SK-N-SH treated with all-trans-retinoic acid at 6 μM for 48 hours (cell line): Measurements from ENCODE around the gene FAM151A.

Experiments used
- ATAC-seq: fragments of 200-7000 bp; cut with Tn5 transposase; 3 replicates; pipeline ENCODE4 v1.9.1; 2020; ENCODE audit warnings: mild to moderate bottlenecking, moderate library complexity
- ARNTL ChIP-seq: fragments of 450-650 bp; formaldehyde crosslinking; IDR thresholded peaks from 2 replicates; pipeline ENCODE4 v1.5.0; 2020; ENCODE audit warnings: low read depth, mild to moderate bottlenecking, moderate library complexity, borderline replicate concordance
- BACH2 ChIP-seq: fragments of 250-450 bp; sonication (Bioruptor Pico); IDR thresholded peaks from 2 replicates; pipeline ENCODE4 v1.9.0; 2021; ENCODE audit warnings: mild to moderate bottlenecking, borderline replicate concordance
- CREB5 ChIP-seq: fragments of 250-450 bp; sonication (Bioruptor Pico); IDR thresholded peaks from 2 replicates; pipeline ENCODE4 v1.5.1; 2020; ENCODE audit warnings: low read depth, mild to moderate bottlenecking, moderate library complexity
- CSDC2 ChIP-seq: fragments of 250-450 bp; sonication (Bioruptor Pico); IDR thresholded peaks from 2 replicates; pipeline ENCODE4 v1.5.0; 2020; ENCODE audit warnings: mild to moderate bottlenecking, moderate library complexity
- CSRNP3 ChIP-seq: fragments of 250-450 bp; sonication (Bioruptor Pico); IDR thresholded peaks from 2 replicates; pipeline ENCODE4 v1.5.1; 2021; ENCODE audit warnings: mild to moderate bottlenecking, moderate library complexity
- ESRRG ChIP-seq: fragments of 250-450 bp; sonication (Bioruptor Pico); IDR thresholded peaks from 2 replicates; pipeline ENCODE4 v1.6.1; 2021; ENCODE audit warnings: mild to moderate bottlenecking
- GLIS3 ChIP-seq: fragments of 250-450 bp; sonication (Bioruptor Pico); IDR thresholded peaks from 2 replicates; pipeline ENCODE4 v1.5.0; 2020; ENCODE audit warnings: mild to moderate bottlenecking, moderate library complexity
- ISL1 ChIP-seq: fragments of 250-450 bp; sonication (Bioruptor Pico); IDR thresholded peaks from 2 replicates; pipeline ENCODE4 v2.1.2; 2022; ENCODE audit warnings: mild to moderate bottlenecking, moderate library complexity
- OSR1 ChIP-seq: fragments of 250-450 bp; sonication (Bioruptor Pico); IDR thresholded peaks from 2 replicates; pipeline ENCODE4 v1.8.0; 2022; ENCODE audit warnings: moderate library complexity, mild to moderate bottlenecking, inconsistent platforms
- PATZ1 ChIP-seq: fragments of 250-450 bp; sonication (Bioruptor Pico); IDR thresholded peaks from 2 replicates; pipeline ENCODE4 v1.8.0; 2020; ENCODE audit warnings: mild to moderate bottlenecking, moderate library complexity, borderline replicate concordance
- POU6F1 ChIP-seq: fragments of 250-450 bp; sonication (Bioruptor Pico); IDR thresholded peaks from 2 replicates; pipeline ENCODE4 v1.8.0; 2021; ENCODE audit warnings: low read depth, mild to moderate bottlenecking, moderate library complexity, borderline replicate concordance
- PPARA ChIP-seq: fragments of 250-450 bp; sonication (Bioruptor Pico); IDR thresholded peaks from 2 replicates; pipeline ENCODE4 v1.5.0; 2020; ENCODE audit warnings: mild to moderate bottlenecking, borderline replicate concordance
- RARB ChIP-seq: fragments of 250-450 bp; sonication (Bioruptor Pico); IDR thresholded peaks from 2 replicates; pipeline ENCODE4 v1.8.0; 2021; ENCODE audit warnings: mild to moderate bottlenecking, moderate library complexity
- SNAI2 ChIP-seq: fragments of 250-450 bp; sonication (Bioruptor Pico); IDR thresholded peaks from 2 replicates; pipeline ENCODE4 v1.5.0; 2020; ENCODE audit warnings: mild to moderate bottlenecking, moderate library complexity
- TCF4 ChIP-seq: fragments of 250-450 bp; sonication (Bioruptor Pico); IDR thresholded peaks from 2 replicates; pipeline ENCODE4 v1.8.0; 2021; ENCODE audit warnings: mild to moderate bottlenecking, moderate library complexity, borderline replicate concordance
- TOX ChIP-seq: fragments of 250-450 bp; sonication (Bioruptor Pico); IDR thresholded peaks from 2 replicates; pipeline ENCODE4 v1.8.0; 2021; ENCODE audit warnings: mild to moderate bottlenecking, moderate library complexity, borderline replicate concordance
- TSHZ2 ChIP-seq: fragments of 250-450 bp; sonication (Bioruptor Pico); IDR thresholded peaks from 2 replicates; pipeline ENCODE4 v1.5.0; 2020; ENCODE audit warnings: mild to moderate bottlenecking, moderate library complexity
- ZC3H10 ChIP-seq: fragments of 250-450 bp; sonication (Bioruptor Pico); IDR thresholded peaks from 2 replicates; pipeline ENCODE4 v1.5.1; 2021; ENCODE audit warnings: mild to moderate bottlenecking, moderate library complexity
- ZFP3 ChIP-seq: fragments of 250-450 bp; sonication (Bioruptor Pico); IDR thresholded peaks from 2 replicates; pipeline ENCODE4 v1.5.0; 2020; ENCODE audit warnings: mild to moderate bottlenecking, moderate library complexity
- ZFP30 ChIP-seq: fragments of 450-650 bp; formaldehyde crosslinking; IDR thresholded peaks from 2 replicates; pipeline ENCODE4 v1.5.0; 2022; ENCODE audit warnings: mild to moderate bottlenecking, moderate library complexity
- ZNF565 ChIP-seq: fragments of 450-650 bp; formaldehyde crosslinking; conservative IDR thresholded peaks from 2 replicates; pipeline ENCODE4 v1.5.0; 2020; ENCODE audit warnings: low read depth, mild to moderate bottlenecking, moderate library complexity
- ZNF70 ChIP-seq: fragments of 450-650 bp; formaldehyde crosslinking; IDR thresholded peaks from 2 replicates; pipeline ENCODE4 v1.5.0; 2020; ENCODE audit warnings: mild to moderate bottlenecking, moderate library complexity
- ZNF8 ChIP-seq: fragments of 450-650 bp; formaldehyde crosslinking; IDR thresholded peaks from 2 replicates; pipeline ENCODE4 v1.5.0; 2020; ENCODE audit warnings: mild to moderate bottlenecking, moderate library complexity

The FAM151A gene

GRCh38 chr1:54652168-54652567 lies 28.8 kb upstream of the FAM151A start:
- ATAC-seq = no peak
- TF ChIP-seq SNAI2 (CRISPR knock-in tag) (no peak), ZC3H10 (CRISPR knock-in tag) (no peak), ZNF70 (CRISPR knock-in tag) (no peak), CREB5 (no peak), TOX (no peak), CSRNP3 (no peak), POU6F1 (CRISPR knock-in tag) (no peak), PPARA (CRISPR knock-in tag) (no peak), ZNF8 (CRISPR knock-in tag) (no peak), ZFP3 (CRISPR knock-in tag) (no peak), GLIS3 (CRISPR knock-in tag) (no peak), TCF4 (CRISPR knock-in tag) (no peak), ZFP30 (CRISPR knock-in tag) (no peak), BACH2 (CRISPR knock-in tag) (no peak), ESRRG (no peak), PATZ1 (CRISPR knock-in tag) (no peak)

- ATAC-seq = no peak
- TF ChIP-seq ESRRG (no peak), GLIS3 (CRISPR knock-in tag) (no peak), CSDC2 (no peak), ISL1 (no peak), BACH2 (CRISPR knock-in tag) (no peak), ZC3H10 (CRISPR knock-in tag) (no peak), ZFP30 (CRISPR knock-in tag) (no peak), TSHZ2 (CRISPR knock-in tag) (no peak), CSRNP3 (no peak), ZNF565 (no peak), ARNTL (CRISPR knock-in tag) (no peak), RARB (no peak), ZNF70 (CRISPR knock-in tag) (no peak), TCF4 (CRISPR knock-in tag) (no peak), TOX (no peak), ZFP3 (CRISPR knock-in tag) (no peak), POU6F1 (CRISPR knock-in tag) (no peak), OSR1 (CRISPR knock-in tag) (no peak), SNAI2 (CRISPR knock-in tag) (no peak)
These were observed 28.3 kb upstream of the FAM151A start for GRCh38 chr1:54651608-54652007.
